ENCODE measurements around the gene HUWE1.

- no peak for TF ChIP-seq CTCF (IDR thresholded peaks at IDR 0.05; ENCODE audit: low read depth, low read length)
- no peak for TF ChIP-seq EZH2phosphoT487 (IDR thresholded peaks at IDR 0.05; ENCODE audit: low read depth)
Measured at GRCh38 chrX:53669258-53669657, 17.3 kb downstream of the HUWE1 start.

Data from OCI-LY3 (cell line).